ENCODE measurements around the gene FBXO41.

Gene FBXO41

DNA sequence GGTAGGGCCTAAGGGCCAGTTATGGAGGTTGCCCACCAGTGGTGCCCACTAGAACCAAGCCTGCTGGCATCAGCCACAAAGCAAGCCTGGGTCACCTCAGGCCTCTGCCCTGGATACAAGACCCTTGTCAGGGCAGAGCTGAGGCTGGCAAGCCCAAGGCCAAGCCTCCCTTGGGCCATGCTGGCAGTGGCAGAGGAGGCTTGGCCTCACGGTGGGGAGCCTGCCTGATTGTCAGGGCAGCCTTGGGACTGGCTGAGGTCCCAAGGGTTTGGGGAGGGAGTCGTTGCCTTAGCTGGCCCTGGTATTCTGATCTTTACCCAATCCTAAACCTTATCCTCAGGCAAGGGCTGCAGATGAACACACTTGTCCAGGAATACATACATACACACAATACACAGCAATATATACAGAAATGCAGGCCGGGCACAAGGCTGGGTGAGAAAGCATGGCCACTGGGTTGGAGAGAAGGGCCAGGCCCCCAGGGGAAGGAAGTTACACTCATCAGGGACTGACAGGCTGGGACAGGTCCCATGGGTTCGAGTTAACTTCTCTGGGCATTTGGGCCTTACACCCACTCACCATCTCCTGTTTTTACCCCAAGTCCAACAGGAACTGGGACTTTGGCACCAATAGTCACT lies 29.2 kb downstream of the FBXO41 start:
- TF ChIP-seq, protein P1, sequence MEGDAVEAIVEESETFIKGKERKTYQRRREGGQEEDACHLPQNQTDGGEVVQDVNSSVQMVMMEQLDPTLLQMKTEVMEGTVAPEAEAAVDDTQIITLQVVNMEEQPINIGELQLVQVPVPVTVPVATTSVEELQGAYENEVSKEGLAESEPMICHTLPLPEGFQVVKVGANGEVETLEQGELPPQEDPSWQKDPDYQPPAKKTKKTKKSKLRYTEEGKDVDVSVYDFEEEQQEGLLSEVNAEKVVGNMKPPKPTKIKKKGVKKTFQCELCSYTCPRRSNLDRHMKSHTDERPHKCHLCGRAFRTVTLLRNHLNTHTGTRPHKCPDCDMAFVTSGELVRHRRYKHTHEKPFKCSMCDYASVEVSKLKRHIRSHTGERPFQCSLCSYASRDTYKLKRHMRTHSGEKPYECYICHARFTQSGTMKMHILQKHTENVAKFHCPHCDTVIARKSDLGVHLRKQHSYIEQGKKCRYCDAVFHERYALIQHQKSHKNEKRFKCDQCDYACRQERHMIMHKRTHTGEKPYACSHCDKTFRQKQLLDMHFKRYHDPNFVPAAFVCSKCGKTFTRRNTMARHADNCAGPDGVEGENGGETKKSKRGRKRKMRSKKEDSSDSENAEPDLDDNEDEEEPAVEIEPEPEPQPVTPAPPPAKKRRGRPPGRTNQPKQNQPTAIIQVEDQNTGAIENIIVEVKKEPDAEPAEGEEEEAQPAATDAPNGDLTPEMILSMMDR (IDR thresholded peaks at IDR 0.05) = no peak
- H3K36me3 Mint-ChIP-seq (ENCODE audit: low read depth) = peaks cover 25% of the 10 kb centered on the region
- no peaks in the 10 kb centered on the region for H3K4me1 Mint-ChIP-seq
- DNase-seq = no peak
- no peaks in the 10 kb centered on the region for H3K9me3 Mint-ChIP-seq
- peak overlapping the region; percentile 46 for H3K27ac Mint-ChIP-seq
- H3K27me3 Mint-ChIP-seq (ENCODE audit: low read depth, poor library complexity) = peaks cover 3% of the 10 kb centered on the region
- H3K4me3 Mint-ChIP-seq = no peak overlapping the region

DNA sequence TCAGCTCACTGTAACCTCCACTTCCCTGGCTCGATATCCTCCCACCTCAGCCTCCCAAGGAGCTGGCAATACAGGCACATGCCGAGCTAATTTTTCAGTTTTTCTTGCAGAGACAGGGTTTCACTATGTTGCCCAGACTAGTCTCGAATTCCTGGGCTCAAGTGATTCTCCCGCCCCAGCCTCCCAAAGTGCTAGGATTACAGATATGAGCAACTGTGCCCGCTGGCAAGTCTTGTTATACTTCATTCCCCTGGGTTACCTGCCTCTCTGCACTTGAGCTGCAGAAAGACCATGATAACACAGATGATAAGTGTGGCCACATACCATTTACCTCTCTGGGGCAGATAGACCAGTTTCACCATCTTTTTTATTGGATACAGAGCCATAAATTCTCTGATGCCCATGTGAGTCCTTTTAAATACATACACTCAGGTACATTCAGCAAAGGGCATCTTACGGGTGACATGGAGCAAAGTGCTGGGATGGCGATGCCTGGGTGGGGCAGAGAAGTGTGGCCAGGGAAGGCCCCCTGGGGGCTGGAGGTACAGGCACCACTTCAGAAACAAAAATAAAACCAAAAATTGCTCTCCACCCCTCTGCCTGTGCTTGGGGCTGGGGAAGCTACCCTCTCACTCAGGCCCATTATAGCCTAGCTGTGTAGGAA lies 29.8 kb downstream of the FBXO41 start:
- DNase-seq = no peak
- TF ChIP-seq, protein P1 (IDR thresholded peaks at IDR 0.05) = no peak
- no peak overlapping the region for H3K27ac Mint-ChIP-seq
- H3K9me3 Mint-ChIP-seq = no peaks in the 10 kb centered on the region
- H3K4me3 Mint-ChIP-seq = no peak overlapping the region
- peaks cover 32% of the 10 kb centered on the region for H3K36me3 Mint-ChIP-seq (ENCODE audit: low read depth)
- H3K4me1 Mint-ChIP-seq = no peaks in the 10 kb centered on the region
- peaks cover 3% of the 10 kb centered on the region for H3K27me3 Mint-ChIP-seq (ENCODE audit: low read depth, poor library complexity)

DNA sequence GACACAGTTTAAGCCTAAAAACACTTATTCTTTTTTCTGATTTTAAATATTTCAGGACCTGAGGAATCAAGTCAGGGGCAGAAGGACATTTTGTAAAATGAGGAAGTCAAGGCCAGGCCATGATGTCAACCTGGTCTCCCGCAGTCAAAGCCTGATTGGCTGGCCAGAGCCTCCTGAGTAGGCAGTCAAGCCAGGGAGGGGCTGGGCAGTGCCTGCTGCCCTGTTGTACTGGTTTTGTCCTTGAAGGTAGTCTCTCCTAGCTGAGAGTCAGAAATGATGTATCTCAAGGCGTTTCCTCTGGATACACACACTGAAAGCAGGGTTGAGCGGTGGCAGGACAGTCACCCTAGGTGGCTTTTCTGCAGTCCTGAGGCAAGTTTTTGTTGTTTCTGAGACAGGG lies 30.4 kb downstream of the FBXO41 start:
- H3K36me3 Mint-ChIP-seq (ENCODE audit: low read depth) = peaks cover 37% of the 10 kb centered on the region
- H3K27ac Mint-ChIP-seq = no peak overlapping the region
- H3K9me3 Mint-ChIP-seq = no peaks in the 10 kb centered on the region
- H3K4me1 Mint-ChIP-seq = no peaks in the 10 kb centered on the region
- H3K4me3 Mint-ChIP-seq = no peak overlapping the region
- DNase-seq = no peak
- peaks cover 3% of the 10 kb centered on the region for H3K27me3 Mint-ChIP-seq (ENCODE audit: low read depth, poor library complexity)
- TF ChIP-seq, protein P1 (IDR thresholded peaks at IDR 0.05) = no peak

DNA sequence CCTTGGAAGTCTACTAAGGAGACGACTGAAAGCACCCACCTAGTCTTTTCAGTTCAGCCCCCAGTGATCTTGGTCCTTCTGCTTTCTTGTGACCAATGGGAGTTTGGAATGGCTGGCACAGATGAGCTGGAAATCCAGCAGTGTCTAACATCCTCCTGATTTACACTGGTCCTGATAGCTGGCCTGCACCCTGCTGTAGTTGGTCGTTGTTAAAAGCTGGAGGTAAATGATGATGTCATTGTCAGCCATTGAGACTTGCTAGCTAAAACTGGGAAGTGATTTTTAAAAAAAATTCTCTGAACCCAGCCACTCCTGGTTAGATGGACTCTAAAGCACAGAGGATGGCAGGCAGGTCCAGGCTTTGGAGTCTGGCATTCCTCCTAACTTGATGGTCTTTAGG lies 30.9 kb downstream of the FBXO41 start:
- H3K9me3 Mint-ChIP-seq = no peaks in the 10 kb centered on the region
- peaks cover 3% of the 10 kb centered on the region for H3K27me3 Mint-ChIP-seq (ENCODE audit: low read depth, poor library complexity)
- no peak for DNase-seq
- H3K27ac Mint-ChIP-seq = peak overlapping the region; percentile 79
- H3K4me3 Mint-ChIP-seq = no peak overlapping the region
- H3K36me3 Mint-ChIP-seq (ENCODE audit: low read depth) = peaks cover 41% of the 10 kb centered on the region
- H3K4me1 Mint-ChIP-seq = no peaks in the 10 kb centered on the region
- TF ChIP-seq, protein P1 (IDR thresholded peaks at IDR 0.05) = no peak

DNA sequence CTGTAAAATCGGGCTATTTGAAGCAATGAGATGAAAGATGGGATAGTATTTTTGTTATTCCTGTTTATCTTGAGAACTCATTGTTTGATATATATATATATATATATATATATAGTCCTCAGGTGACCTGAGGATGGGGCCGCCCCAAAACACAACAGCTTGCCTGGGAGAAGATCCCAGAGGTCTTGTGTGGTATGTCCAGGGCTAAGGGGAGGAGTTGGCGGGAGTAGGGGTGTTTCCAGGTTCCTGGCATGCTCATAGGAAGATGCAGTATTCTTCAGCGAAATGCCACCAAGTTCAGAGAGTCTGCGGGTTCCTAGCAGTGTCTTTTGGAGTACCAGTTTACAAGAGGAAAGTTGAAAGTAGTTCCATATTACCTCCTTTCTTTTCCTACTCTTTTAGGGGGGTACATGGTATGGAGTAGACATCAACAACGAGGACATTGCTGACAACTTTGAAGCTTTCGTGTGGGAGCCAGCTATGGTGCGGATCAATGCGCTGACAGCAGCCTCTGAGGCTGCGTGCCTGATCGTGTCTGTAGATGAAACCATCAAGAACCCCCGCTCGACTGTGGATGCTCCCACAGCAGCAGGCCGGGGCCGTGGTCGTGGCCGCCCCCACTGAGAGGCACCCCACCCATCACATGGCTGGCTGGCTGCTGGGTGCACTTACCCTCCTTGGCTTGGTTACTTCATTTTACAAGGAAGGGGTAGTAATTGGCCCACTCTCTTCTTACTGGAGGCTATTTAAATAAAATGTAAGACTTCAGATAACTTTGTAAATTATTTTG lies 31.8 kb downstream of the FBXO41 start:
- Mint-ChIP-seq H3K4me3 (no peak overlapping the region), H3K9me3 (no peaks in the 10 kb centered on the region), H3K4me1 (no peaks in the 10 kb centered on the region), H3K36me3 (ENCODE audit: low read depth) (peaks cover 45% of the 10 kb centered on the region), H3K27me3 (ENCODE audit: low read depth, poor library complexity) (peaks cover 3% of the 10 kb centered on the region), H3K27ac (peak overlapping the region; percentile 51)
- TF ChIP-seq, protein P1 (IDR thresholded peaks at IDR 0.05) = no peak
- no peak for DNase-seq
